GM12801 (cell line): ENCODE results near the gene CATSPERE.

Experiments used
- CTCF ChIP-seq: IDR thresholded peaks from one replicate; pipeline ENCODE4 v1.5.1; 2011; ENCODE audit warnings: control low read depth; ENCODE audit not compliant: insufficient read length; ENCODE audit errors: extremely low read depth

Gene CATSPERE

GRCh38 chr1:244599937-244600350, 138.9 kb downstream of the CATSPERE start:
- TF ChIP-seq CTCF, result no peak

GRCh38 chr1:244601336-244601735, 140.3 kb downstream of the CATSPERE start:
- TF ChIP-seq CTCF, result no peak

- no peak for TF ChIP-seq CTCF
These were observed 142.4 kb downstream of the CATSPERE start for GRCh38 chr1:244603498-244603897.

GRCh38 chr1:244605835-244606370, 144.8 kb downstream of the CATSPERE start:
- TF ChIP-seq CTCF, result no peak

GRCh38 chr1:244614113-244614836, 153.2 kb downstream of the CATSPERE start:
- no peak for TF ChIP-seq CTCF

- no peak for TF ChIP-seq CTCF
These were observed 153.8 kb downstream of the CATSPERE start for GRCh38 chr1:244614879-244615278.

- TF ChIP-seq CTCF, result no peak
These were observed 154.2 kb downstream of the CATSPERE start for GRCh38 chr1:244615301-244615700.
